ENCODE results near the gene HDAC11.

HDAC11 gene

DNA sequence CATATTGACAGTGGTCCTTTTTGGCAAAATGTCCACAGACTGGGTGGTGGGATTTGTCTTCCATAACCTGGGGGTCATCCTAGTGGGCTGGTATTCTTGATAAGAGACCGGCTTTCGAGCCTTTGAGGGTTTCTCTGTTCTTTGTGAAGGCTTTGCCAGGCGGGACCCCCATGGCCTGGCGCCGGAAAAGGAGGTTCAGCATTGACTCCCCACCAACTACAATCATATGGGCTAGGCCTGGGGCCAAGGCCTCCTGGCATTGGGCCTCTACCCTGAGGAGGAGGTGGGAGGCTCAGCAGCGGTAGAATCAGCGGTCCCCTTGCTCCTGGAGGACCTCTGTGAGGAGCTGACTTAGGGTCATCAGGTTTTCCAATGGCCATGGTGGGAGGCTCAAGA is 19.8 kb upstream of the HDAC11 start:
- no peaks in the 10 kb centered on the region for H3K36me3 Mint-ChIP-seq (ENCODE audit: low read depth)
- H3K4me1 Mint-ChIP-seq: peaks cover 36% of the 10 kb centered on the region
- no peak overlapping the region for H3K4me3 Mint-ChIP-seq
- H3K9me3 Mint-ChIP-seq: no peaks in the 10 kb centered on the region
- TF ChIP-seq, protein P1, sequence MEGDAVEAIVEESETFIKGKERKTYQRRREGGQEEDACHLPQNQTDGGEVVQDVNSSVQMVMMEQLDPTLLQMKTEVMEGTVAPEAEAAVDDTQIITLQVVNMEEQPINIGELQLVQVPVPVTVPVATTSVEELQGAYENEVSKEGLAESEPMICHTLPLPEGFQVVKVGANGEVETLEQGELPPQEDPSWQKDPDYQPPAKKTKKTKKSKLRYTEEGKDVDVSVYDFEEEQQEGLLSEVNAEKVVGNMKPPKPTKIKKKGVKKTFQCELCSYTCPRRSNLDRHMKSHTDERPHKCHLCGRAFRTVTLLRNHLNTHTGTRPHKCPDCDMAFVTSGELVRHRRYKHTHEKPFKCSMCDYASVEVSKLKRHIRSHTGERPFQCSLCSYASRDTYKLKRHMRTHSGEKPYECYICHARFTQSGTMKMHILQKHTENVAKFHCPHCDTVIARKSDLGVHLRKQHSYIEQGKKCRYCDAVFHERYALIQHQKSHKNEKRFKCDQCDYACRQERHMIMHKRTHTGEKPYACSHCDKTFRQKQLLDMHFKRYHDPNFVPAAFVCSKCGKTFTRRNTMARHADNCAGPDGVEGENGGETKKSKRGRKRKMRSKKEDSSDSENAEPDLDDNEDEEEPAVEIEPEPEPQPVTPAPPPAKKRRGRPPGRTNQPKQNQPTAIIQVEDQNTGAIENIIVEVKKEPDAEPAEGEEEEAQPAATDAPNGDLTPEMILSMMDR (IDR thresholded peaks at IDR 0.05; ENCODE audit: unreplicated experiment in 3 of 3): no peak
- peaks cover 10% of the 10 kb centered on the region for H3K27me3 Mint-ChIP-seq (ENCODE audit: low read depth)
- no peak overlapping the region for H3K27ac Mint-ChIP-seq

DNA sequence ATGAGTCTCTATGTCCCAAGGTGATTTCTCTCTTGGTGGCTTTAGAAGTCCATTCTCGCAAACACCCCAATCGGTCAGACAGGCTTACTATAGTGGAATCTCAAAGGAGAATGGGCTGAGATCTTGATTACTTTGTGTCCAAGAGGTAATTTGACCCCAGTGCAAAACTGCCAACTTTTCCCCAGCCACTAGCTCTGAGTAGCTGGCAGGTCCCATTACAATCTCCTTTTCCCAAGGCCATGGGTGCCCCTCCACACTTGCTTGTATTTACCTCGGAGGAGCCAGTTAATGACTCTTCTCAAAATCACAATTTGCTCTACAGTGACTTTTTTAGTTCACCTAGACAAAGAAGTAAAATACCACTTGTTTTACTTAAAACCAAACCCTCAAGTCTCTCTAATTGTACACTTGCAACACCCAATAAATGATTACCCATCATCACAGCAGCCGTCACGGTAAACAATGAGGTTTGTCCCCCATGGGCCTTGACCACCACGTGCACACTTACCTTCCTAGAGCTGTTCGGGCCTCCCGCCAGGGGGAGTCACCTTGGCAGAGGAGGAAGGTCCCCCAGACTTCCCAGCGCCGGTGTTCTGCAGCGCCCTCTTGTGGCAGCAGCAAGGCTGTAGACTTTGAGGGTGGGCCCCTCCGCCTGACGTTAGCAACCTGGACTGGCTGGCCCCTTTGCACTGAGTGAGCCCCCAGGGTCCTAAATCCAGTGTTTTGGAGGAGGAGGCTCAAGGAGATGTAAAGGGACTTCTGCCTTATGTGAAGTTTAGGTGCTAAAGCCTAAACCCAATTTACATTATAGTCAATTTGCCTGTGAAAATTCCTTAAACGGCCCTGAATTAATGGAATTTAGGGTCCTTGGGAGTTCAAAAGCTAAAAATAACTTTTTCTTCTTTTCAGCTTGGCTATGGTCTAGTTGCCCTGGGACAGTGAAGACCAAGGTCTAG is 18.7 kb upstream of the HDAC11 start:
- Mint-ChIP-seq H3K4me1 (peaks cover 38% of the 10 kb centered on the region), H3K27me3 (ENCODE audit: low read depth) (peaks cover 10% of the 10 kb centered on the region), H3K4me3 (peak overlapping the region in 1 of 3 experiments; percentile 42), H3K9me3 (no peaks in the 10 kb centered on the region), H3K27ac (no peak overlapping the region), H3K36me3 (ENCODE audit: low read depth) (no peaks in the 10 kb centered on the region)
- TF ChIP-seq, protein P1 (IDR thresholded peaks at IDR 0.05; ENCODE audit: unreplicated experiment in 3 of 3): peak; percentile 49 to 60 (median 54)

DNA sequence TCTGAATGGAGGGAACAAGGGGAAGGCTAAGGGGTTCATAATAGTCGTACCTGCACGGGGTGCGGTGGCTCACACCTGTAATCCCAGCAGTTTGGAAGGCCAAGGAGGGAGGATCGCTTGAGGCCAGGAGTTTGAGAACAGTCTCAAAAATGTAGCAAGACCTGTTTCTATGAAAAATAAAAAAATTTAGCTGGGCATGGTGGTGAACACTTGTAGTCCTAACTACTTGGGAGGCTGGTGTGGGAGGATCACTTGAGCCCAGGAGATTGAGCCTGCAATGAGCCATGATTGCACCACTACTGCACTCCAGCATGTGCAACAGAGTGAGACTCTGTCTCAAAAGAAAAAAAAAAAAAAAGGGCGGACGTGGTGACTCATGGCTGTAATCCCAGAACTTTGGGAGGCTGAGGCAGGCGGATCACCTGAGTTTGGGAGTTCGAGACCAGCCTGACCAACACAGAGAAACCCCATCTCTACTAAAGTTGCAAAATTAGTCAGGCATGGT is 17.9 kb upstream of the HDAC11 start:
- Mint-ChIP-seq H3K36me3 (ENCODE audit: low read depth) (no peaks in the 10 kb centered on the region), H3K4me1 (peaks cover 38% of the 10 kb centered on the region), H3K27ac (no peak overlapping the region), H3K27me3 (ENCODE audit: low read depth) (peaks cover 10% of the 10 kb centered on the region), H3K9me3 (no peaks in the 10 kb centered on the region), H3K4me3 (peak overlapping the region in 1 of 3 experiments; percentile 42)
- TF ChIP-seq, protein P1 (IDR thresholded peaks at IDR 0.05; ENCODE audit: unreplicated experiment in 3 of 3): no peak

DNA sequence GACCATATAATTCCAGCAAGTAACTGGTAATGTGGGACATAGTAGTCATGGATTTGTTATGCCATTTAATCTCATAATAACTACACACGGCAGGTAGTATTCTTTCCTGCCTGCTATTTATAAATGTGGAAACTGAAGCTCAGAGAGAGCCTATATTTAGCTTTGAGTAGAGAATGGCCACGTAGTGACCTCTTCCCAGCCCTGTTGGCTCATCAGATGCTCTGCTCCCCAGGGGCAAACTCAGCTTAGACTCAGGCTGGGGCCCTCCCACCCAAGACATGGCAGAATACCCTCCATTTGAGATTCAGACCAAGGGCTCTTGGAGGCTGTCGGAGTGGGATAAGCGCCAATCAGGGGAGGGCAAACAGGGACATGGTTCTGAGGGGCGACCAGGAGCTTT is 17.3 kb upstream of the HDAC11 start:
- no peaks in the 10 kb centered on the region for H3K9me3 Mint-ChIP-seq
- H3K36me3 Mint-ChIP-seq (ENCODE audit: low read depth): no peaks in the 10 kb centered on the region
- H3K27ac Mint-ChIP-seq: no peak overlapping the region
- H3K27me3 Mint-ChIP-seq (ENCODE audit: low read depth): peaks cover 10% of the 10 kb centered on the region
- TF ChIP-seq, protein P1 (IDR thresholded peaks at IDR 0.05; ENCODE audit: unreplicated experiment in 3 of 3): no peak
- peaks cover 38% of the 10 kb centered on the region for H3K4me1 Mint-ChIP-seq
- H3K4me3 Mint-ChIP-seq: no peak overlapping the region

DNA sequence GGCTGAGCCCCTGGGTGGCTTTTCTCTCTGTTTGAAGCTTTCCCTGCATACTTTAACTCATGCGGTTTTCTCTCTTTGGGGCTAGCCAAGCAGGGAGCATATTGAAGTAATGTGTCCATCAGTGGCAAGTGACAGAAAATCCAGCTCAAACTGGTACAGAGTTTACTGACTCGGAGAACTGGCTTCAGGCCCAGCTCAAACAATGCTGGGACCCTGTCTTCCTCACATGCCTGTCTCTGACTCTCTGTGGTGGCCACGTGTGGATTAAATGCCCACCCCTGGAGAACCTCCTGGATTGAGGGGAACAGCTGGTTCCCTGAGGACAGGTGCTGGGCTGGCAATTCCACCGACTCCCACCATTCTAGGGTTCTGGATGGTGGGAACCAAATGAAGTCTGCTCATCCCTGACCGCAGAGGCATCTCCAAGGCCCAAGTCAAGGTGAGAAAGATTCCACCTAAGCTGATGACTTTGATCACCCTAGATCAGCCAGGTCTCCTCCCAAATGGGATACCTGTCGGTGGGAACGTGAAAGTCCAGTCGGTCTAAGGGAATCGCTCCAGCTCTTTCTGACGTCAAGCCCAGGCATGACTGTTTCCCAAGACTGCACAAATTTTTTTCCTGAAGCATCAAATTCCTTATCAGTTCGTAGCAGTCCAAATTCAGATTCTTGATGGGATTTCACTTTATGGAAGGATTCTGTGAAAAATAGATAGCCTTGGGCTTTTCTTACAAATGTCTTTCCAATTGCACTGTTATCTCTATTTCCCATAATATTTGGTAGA is 16.3 kb upstream of the HDAC11 start:
- Mint-ChIP-seq H3K4me1 (peaks cover 38% of the 10 kb centered on the region), H3K4me3 (no peak overlapping the region), H3K27ac (no peak overlapping the region), H3K9me3 (no peaks in the 10 kb centered on the region), H3K27me3 (ENCODE audit: low read depth) (peaks cover 10% of the 10 kb centered on the region), H3K36me3 (ENCODE audit: low read depth) (no peaks in the 10 kb centered on the region)
- TF ChIP-seq, protein P1 (IDR thresholded peaks at IDR 0.05; ENCODE audit: unreplicated experiment in 3 of 3): no peak

Data from nephron (organoid).